DMS 273 treated with DMSO at 0.1 percent for 48 hours (cell line): ENCODE data around the gene AHCTF1.

Experiments used
- DNase-seq: peaks from one replicate; lab custom pipeline; 2025; lab: John Stamatoyannopoulos, UW

The AHCTF1 gene, protein sequence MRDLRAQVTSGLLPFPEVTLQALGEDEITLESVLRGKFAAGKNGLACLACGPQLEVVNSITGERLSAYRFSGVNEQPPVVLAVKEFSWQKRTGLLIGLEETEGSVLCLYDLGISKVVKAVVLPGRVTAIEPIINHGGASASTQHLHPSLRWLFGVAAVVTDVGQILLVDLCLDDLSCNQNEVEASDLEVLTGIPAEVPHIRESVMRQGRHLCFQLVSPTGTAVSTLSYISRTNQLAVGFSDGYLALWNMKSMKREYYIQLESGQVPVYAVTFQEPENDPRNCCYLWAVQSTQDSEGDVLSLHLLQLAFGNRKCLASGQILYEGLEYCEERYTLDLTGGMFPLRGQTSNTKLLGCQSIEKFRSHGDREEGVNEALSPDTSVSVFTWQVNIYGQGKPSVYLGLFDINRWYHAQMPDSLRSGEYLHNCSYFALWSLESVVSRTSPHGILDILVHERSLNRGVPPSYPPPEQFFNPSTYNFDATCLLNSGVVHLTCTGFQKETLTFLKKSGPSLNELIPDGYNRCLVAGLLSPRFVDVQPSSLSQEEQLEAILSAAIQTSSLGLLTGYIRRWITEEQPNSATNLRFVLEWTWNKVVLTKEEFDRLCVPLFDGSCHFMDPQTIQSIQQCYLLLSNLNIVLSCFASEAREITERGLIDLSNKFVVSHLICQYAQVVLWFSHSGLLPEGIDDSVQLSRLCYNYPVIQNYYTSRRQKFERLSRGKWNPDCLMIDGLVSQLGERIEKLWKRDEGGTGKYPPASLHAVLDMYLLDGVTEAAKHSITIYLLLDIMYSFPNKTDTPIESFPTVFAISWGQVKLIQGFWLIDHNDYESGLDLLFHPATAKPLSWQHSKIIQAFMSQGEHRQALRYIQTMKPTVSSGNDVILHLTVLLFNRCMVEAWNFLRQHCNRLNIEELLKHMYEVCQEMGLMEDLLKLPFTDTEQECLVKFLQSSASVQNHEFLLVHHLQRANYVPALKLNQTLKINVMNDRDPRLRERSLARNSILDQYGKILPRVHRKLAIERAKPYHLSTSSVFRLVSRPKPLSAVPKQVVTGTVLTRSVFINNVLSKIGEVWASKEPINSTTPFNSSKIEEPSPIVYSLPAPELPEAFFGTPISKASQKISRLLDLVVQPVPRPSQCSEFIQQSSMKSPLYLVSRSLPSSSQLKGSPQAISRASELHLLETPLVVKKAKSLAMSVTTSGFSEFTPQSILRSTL (N-terminal part only)

GRCh38 chr1:246931549-246932365 lies at the start of gene AHCTF1:
AHCTF1 (minus strand) TSS chr1:246931948; CDS start chr1:246918370, 13,578 bp downstream.
- DNase-seq, result peak; percentile 98

GRCh38 chr1:246978785-246979184 lies 47.0 kb upstream of the AHCTF1 start:
- no peak for DNase-seq

GRCh38 chr1:246978281-246978680 lies 46.5 kb upstream of the AHCTF1 start:
- DNase-seq, result no peak

DNA sequence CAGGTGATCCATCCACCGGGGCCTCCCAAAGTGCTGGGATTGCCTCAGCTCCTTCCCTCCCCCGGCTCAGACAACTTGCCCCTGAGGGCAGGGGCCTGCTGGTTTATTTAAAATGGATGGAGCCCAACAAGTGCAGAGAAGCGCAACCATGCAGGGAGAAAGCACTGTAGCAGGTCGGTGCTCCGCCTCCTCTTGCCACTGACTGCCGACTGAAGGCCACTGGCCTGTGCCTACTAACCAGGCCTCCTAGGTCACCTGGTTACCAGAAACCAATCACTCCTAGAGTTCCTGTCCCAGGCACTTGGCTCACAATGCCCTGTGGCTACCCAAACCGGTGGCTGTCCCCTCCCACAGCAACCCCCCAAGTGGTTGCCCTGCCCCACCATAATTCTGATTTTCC lies 40.2 kb upstream of the AHCTF1 start:
- no peak for DNase-seq

DNA sequence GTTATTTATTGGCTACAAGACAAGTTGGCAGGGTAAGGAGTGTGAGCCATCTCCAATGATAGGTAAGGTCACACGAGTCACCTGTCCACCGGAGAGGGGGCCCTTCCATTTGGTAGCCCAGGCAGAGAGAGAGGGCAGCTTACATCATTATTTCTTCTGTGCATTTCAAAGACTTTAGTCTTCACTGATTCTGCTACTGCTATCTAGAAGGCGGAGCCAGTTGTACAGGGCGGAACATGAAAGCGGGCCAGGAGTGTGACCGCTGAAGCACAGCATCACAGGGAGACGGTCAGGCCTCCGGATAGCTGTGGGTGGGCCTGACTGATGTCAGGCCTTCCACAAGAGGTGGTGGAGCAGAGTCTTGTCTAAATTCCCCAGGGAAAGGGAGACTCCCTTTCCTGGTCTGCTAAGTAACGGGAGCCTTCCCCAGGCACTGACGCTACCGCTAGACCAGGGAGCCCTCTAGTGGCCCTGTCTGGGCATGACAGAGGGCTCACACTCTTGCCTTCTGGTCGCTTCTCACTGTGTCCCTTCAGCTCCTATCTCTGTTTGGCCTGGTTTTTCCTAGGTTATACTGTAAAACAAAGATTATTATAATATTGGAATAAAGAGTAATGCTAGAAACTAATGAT lies 39.5 kb upstream of the AHCTF1 start:
- no peak for DNase-seq

DNA sequence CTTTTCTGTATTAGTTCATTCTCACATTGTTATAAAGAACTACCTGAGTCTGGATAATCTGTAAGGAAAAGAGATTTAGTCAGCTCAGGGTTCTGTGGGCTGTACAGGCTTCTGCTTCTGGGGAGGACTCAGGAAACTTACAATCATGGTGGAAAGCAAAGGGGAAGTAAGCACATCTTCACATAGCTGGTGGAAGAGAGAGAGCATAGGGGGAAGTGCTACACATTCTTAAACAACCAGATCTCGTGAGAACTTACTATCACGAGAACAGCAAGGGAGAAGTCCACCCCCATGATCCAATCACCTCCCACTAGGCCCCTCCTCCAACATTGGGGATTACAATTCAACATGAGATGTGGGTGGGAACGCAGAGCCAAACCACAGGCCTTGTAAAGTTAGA lies 37.9 kb upstream of the AHCTF1 start:
- no peak for DNase-seq

- DNase-seq, result no peak
Observed at GRCh38 chr1:246966502-246966901, 34.8 kb upstream of the AHCTF1 start.

DNA sequence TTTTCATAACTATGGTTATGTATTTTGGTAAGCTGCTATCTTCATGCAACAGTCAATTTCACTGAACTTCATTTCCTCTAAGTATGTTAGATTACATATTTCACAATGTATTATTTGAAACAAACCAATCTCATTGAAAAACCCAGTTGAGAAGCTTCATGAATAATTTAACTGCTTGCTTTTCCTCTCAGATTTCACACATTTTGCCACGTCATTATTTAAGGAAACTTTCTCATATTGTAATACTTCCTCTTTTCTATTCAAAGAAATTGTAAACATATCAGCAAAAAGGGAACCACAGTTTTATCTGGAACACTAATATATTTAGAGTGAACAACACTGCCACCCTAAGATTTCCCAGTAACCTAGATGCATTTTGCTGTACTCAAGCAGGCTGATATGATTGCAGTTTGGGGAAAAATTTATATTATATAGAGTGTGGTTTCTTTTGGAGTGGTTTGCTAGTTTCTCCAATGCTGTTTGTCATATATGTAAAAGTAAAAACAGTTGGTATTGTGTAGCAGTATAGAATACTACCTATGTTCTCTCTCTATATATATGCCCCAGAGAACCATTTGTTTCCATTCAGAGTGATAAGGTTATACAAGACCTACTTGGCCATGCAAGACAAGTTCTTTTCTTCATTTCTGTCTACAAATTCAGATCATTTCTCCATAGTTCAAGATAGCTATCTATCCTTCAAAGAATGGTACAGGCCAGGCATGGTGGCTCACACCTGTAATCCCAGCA lies 28.4 kb upstream of the AHCTF1 start:
- DNase-seq, result no peak

DNA sequence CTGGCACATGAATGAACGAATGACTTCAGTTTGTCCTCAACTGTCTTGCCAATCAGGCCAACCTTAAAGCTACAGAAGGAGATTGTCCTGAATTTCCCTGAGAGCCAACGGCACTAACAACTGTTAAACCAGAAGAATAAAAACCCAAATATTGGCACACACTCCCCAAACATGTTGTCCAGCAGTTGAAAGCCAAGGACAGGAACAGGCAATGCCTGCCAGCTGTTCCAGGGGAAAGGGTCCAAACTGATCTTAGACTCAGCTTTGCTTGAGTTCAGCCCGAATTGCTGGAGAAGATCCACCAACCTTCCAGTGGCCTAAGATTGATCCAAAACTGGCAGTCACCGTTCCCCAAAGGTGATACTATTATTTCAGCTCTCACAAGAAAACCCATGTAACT lies 22.4 kb upstream of the AHCTF1 start:
- DNase-seq, result no peak

DNA sequence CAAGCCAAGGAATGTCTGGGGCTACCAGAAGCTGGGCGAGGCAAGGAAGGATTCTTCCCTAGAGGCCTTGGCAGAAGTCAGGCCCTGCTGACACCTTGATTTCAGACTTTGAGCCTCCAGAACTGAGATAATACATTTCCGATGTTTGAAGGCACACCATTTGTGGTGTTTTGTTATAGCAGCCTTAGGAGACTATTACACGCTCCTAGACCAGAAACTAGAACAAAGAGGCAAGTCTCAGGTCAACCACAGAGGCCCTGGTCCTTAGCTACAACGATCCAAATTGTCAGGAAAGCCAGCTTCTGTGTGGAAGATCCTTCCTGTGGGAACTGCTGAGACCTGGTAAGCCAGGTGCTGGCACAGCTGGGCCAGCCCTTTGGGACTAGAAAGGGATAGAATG lies 19.7 kb upstream of the AHCTF1 start:
- DNase-seq, result no peak

DNA sequence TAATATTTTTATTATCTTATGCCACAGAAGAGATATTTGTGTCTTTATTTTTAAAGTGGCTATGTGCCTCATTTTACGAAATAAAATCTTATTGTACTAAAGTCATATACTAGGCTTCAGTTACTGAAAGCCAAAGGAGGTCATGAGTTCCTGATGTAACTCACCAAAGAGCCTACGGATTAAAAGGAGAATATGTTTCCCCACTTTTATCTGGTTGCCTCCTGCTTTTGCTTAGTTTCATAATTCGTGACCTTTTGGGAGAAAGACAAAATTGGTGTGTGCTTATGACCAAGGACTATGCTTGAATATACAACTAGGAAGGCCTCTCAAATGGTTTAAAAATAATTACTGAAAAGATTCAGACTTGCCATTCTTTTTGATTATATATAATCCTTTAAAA lies 18.2 kb upstream of the AHCTF1 start:
- DNase-seq, result no peak

DNA sequence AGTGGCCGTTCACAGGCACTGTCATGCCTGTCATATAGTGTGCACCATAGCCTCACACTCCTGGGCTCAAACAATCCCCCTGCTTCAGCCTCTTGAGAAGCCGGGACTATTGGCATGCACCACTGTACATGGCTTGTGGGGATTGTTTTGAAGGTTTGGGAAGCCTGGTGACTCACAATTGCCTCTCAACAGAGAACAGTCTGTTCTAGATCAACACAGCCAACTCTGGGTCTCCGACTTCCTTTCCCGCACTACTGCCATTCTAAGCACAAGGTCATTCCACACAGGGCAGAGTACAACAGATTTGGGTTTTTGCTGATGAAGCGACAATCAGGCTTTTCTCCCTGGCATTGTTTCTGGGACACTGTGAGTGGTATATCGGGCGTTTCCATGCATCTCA lies 15.5 kb upstream of the AHCTF1 start:
- DNase-seq, result no peak

- DNase-seq, result no peak
Observed at GRCh38 chr1:246946366-246946765, 14.6 kb upstream of the AHCTF1 start.

GRCh38 chr1:246934765-246935164 lies 3.0 kb upstream of the AHCTF1 start:
- DNase-seq, result no peak

DNA sequence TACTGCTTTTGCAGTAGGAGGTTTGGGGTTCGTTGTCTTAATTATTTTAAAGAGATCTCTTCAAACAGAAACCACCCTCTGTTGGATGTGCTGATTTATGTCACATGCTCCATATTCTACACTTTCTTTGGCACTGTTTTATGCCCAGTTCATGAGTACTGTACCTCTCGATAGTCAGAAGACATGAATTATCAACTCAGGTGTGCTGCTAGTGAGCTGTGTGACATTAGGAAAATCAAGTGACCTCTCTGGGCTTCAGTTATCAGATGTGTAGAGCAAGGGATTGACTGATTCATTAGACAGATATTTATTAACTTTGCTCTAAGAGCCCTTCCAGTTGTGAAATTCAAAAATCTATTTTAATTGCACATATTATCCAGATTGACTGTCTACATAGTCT lies 2.1 kb upstream of the AHCTF1 start:
- no peak for DNase-seq

- no peak for DNase-seq
Observed at GRCh38 chr1:246932366-246932700, 585 bp upstream of the AHCTF1 start.

- DNase-seq, result no peak
Observed at GRCh38 chr1:246930830-246931548, 759 bp downstream of the AHCTF1 start.

- no peak for DNase-seq
Observed at GRCh38 chr1:246925997-246926626, 5.6 kb downstream of the AHCTF1 start.

DNA sequence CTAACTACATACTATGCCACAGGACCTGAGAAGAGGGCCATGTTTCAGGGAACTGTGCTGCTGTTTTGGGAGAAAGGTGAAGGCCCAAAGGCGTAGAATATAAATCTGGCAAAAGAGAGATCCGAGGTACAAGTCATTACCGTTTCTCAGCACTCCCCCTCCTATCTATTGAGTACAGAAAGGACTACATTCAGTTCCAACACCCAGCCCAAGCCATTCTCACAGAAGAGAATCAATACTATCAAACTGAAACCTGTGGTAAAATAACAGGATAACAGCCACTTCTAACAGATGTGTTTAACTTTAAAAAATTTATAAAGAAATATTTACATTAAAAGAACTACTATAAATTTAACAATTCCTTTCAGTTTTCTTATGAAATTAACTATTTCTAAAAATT lies 7.8 kb downstream of the AHCTF1 start:
- no peak for DNase-seq
